HPDE6-E6E7 (cell line): ENCODE data around the gene ZMYND10.
A peak's percentile ranks its signal among the peaks of the same experiment; 100 is the strongest.

Experiments
- DNase-seq: peaks from one replicate; pipeline ENCODE4 v3.0.0; 2011; ENCODE audit warnings: missing footprints; ENCODE audit errors: extremely low spot score

ZMYND10 gene

DNA sequence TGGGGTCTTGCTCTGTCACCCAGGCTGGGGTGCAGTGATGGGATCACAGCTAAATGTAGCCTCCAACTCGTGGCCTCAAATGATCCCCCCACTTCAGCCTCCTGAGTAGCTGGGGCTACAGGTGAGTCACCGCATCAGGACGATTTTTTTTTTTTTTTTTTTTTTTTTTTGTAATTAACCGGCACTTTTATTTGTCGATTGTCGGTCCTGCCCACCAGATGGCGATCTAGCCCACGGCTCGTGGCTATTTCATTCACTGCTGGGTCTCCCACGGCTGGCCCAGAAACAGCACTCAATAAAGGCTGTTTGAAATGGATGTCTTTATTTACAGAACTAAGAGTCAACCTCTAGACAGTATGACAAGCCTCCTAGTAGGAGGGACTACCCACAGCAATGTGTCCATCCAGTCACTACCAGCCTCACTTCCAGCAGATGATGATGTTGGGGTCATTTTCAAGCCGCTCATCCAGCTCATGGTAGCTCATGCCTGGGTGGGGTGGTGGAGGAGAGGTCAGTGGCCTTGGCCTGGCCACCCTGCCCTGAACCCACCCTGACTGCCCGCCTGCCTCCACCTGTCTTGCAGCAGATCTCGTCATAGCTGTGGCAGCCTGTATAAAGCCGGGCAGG, 1.8 kb upstream of the ZMYND10 start:
- DNase-seq, result no peak

DNA sequence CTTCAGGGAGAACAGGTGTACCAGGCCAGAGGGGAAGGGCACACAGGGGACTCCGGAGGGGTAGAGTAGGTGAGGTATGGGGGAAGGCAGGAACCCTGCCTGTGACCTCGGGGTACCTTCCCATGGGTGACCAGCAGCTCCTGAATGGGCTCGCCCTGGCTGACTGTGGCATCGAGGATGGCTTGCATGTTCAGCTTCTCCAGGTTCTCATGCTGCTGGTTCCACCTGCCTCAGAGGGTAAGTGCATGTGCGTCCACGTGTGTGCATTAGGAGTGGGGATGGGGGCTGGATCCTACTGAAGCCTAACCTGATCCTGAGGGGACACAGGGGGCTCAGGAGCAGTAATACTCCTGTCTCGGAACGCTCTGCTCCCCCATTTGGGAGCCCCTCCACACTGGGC, 524 bp downstream of the ZMYND10 start:
- DNase-seq, result no peak

DNA sequence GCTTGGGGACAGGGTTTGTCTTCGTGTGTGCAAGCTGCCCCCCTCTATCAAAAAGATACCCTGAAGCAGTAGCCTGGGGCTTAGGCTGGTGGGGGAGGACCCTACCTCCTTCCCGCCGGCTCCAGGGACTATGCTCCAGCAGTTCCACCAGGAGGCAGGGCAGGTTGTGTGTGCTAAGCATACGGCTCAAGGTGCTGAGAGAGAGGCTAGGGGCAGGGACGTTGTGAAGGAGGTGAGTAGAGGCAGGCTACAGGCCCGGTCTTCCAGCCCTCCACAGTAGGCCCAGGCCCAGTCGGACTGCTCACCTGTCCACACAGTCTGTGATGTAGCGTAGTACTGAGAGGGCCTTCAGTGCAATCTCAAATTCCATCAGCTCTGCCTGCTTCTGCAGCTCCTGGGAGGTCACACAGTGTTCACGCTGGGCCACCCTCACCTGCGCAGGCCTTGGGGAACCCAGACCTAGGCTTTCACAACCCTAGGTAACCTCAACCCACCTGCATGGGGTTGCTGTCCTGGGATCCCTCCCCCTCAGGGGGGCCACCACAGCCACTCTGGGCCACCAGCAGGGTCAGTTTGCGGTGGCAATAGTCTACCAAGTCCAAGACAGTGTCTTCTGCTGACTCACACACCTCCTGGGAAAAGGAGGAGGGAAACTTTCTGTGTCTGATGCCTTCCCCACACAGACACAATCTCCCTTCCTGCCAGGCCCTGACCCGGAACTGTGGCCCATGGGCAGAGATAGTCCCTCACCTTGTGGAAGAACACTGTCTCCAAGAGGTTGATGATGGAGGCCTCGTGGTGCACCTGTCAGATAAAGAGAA, 2.5 kb downstream of the ZMYND10 start:
- DNase-seq, result no peak

DNA sequence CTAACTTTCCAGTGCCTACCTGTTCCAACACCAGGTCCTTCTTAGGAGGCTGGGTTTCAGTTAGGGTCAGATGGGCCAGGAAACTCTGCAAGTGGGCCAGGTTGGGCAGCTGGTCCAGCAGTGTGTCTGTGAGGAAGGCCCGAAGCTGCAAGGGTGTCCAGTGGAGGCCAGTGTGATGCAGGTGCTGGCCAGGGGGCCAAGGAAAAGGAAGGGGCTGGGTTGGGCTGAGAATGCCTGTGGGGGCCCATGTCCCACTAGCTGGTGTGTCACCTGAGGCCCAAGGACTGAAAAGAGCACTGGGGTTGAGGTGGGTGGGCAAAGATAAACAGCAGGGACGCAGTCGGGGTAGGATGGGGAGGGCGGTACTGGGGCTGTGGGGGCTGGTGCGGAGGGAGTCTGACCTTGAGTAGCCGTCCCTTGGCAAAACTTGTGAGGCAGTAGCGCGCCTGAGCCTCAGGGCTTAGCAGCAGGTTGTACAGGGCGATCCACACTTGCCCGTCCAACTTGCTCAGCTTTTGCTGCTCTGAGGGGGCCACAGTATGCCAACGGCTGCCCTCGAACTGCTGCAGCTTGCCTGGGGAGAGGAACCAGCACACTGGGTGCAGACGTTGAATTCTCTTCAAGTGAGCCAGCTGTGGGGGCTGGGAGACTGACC, 3.4 kb downstream of the ZMYND10 start:
- no peak for DNase-seq

- DNase-seq, result no peak
Measured at GRCh38 chr3:50341537-50341936, 4.0 kb downstream of the ZMYND10 start.

DNA sequence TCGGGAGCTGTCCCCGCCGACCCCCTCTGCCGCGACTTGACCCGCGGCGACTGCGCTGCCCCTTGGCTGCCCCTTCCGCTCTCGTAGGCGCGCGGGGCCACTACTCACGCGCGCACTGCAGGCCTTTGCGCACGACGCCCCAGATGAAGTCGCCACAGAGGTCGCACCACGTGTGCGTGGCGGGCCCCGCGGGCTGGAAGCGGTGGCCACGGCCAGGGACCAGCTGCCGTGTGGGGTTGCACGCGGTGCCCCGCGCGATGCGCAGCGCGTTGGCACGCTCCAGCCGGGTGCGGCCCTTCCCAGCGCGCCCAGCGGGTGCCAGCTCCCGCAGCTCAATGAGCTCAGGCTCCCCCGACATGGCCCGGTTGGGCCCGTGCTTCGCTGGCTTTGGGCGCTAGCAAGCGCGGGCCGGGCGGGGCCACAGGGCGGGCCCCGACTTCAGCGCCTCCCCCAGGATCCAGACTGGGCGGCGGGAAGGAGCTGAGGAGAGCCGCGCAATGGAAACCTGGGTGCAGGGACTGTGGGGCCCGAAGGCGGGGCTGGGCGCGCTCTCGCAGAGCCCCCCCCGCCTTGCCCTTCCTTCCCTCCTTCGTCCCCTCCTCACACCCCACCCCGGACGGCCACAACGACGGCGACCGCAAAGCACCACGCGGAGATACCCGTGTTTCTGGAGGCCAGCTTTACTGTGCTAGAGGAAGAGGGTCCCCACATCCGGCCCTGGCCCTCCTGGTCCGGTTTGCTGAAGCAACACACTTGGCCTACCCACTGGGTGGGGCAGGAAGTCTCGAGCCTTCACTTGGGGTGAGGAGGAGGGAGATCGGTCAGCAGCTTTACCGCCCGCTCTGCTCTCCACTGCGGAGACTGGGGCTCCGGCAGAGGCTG, 4.8 kb downstream of the ZMYND10 start, which contains the start of gene RASSF1:
Gene RASSF1, minus strand, starts transcription at position 389 of the 882 bp plus-strand sequence. Its CDS starts 31 bp downstream, at position 358.
- peak; percentile 20 for DNase-seq

DNA sequence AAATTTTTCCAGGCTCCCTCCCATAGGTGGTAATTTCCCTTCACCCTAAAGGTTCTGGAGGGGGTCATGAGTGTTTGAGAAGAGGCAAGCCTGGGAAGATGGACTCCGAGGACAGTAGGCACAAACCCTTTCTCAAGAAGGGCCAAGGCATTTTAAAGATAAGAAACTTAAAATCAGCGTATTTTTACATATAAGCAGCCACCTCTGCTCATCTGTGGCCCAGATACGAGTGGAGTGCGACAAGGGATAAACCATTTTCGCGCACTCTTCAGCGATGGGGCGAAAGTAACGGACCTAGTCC, 5.4 kb downstream of the ZMYND10 start:
- no peak for DNase-seq

DNA sequence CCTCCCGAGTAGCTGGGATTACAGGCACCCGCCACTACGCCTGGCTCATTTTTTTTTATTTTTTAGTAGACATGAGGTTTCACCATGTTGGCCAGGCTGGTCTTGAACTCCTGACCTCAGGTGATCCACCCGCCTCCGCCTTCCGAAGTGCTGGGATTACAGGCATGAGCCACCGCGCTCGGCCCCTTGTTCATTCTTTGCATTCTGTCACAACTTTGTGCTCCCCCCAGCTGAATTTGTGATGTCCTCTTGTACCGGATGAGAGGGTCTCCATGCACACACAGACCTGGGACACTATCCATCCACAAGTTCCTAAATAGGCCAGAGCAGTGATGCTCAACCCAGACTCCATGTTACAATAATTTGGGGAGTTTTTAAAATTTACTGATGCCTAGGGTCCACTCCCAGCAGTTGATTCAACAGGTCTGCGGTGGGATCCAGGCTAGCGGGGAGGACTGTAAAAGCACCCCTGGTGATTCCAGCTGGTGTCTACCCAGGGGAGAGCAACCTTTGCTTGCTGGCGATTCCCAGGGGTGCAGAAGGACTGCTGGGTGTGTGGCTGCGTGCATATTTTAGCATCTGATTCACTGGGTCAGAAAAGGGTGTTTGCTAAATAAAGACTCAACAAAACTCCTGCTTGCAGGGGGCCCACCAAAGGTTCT, 5.9 kb downstream of the ZMYND10 start:
- no peak for DNase-seq

DNA sequence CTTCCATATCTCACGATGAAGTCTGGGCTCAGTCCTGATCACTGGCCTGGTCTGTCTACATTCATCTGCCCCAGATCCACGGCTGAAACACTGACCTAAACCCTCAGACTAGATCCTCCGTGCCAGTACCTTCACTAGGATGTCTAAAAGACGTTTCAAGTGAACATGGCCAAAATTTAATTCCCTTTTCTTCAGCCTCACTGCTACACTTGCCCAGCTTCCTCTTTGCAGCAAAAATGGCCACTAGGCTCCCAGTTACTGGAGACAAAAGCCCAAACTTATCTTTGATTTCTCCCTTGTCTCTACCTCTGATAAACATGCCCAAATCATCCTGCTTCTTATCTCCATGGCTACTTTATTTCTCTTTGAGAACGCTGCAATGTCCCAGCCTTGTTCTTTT, 6.6 kb downstream of the ZMYND10 start:
- DNase-seq, result no peak

- DNase-seq, result peak; percentile 83
Measured at GRCh38 chr3:50337175-50337861, 8.2 kb downstream of the ZMYND10 start.

- no peak for DNase-seq
Measured at GRCh38 chr3:50336452-50337174, 8.9 kb downstream of the ZMYND10 start.

DNA sequence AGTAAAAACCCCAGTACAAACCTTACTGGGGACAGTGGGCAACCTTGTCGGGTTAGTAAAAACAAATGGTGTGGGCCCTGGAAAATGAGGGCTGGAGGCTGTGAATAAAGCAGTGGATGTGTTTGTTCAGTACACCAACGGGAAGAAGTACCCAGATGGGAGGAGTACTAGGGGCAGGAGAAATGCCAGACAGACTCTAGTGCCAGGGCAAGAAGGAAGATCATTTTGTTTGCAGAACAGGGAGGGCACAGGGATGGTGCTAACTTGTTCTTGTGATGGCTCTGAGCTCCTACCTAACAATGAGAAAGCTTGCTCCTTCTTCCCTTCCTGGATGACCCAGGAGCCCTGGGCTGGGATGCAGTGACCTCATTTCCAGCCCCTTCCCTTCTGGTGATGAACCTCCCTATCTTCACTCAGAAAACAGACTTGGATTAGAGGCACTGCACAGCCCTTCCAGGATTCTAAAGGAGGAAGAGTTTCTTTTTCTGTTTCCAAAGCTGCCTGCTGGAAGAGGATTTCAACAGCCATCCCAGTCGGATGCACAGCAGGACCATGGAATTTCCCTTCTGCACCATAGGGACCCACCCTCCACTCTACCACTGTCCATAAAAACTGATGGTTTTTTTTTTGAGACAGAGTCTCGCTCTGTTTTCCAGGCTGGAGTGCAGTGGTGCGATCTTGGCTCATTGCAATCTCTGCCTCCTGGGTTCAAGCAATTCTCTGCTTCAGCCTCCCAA, 11.0 kb downstream of the ZMYND10 start:
- no peak for DNase-seq

DNA sequence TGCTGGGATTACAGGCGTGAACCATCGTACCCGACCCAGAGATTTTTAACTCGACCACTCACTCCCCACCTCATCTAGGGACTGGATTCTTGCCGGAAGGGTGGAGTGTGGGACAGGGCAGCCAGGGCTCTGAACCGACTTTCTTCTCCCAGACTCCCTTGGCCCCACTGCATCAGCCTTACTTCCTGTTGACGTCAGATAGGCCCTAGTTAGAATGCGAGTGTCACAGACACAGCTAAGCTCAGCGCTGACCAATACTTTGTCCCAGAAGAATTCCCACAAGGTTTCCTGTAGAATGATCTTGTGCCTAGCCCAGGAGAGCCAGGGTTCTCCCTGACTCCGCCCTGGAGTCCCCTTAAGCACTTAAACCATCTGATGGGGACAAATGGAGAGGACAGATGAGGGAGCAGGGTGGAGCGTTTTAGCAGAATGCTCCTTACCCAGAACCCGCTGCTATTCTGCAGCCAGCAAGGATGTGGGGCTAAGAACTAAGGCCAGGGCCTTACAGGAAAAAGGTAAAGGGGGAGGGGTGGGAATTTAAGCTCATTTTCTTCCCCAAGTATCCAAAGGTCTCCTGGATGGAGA, 11.7 kb downstream of the ZMYND10 start:
- no peak for DNase-seq

GRCh38 chr3:50331364-50331907, 14.1 kb downstream of the ZMYND10 start:
- DNase-seq, result no peak

GRCh38 chr3:50330330-50330729, 15.2 kb downstream of the ZMYND10 start:
- DNase-seq, result no peak

DNA sequence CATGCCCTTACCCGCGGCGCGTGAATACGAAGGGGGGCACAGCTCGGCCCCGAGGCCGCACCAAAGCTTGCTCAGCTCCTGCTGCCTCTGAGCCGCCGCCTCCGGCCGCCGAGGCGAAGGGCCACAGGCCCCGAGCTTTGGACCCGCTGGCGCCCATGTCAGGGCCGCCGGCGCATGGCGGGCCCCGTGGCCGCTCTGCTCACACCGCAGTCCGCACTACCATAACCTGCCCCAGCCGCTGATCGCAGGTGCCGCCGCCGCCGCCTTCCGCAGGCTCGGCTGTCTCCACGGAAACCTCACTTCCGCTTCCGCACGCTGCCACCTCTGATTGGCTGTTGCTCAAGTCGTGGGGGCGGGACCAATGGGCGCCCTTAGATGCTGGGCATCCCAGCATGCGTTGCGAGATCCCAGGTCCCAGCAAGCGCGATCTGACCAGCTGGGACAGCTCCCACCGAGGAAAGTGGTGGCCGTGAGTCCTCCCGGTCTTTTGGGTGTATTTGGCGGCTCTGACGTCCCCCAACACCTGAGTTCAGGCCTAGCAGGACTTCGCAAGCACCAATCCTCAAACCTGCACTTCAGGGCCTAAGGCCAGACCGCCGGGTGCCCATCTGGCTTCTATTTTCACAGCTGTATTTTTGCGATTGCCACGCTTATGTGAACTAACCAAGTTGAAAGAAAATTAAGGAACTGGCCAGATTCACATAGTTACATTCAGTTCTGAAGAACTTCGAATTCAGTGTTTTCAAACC, 17.4 kb downstream of the ZMYND10 start, which contains the start of gene TUSC2:
Gene TUSC2, minus strand, starts transcription at position 281 of the 749 bp plus-strand sequence. Its CDS starts 124 bp downstream, at position 157.
- DNase-seq, result peak; percentile 67

GRCh38 chr3:50327129-50327528, 18.4 kb downstream of the ZMYND10 start:
- no peak for DNase-seq

- DNase-seq, result no peak
Measured at GRCh38 chr3:50326182-50326541, 19.4 kb downstream of the ZMYND10 start.
